GM18951 (cell line): ENCODE data around the gene UBL4A.

Experiments
- POLR2A ChIP-seq: IDR thresholded peaks from 4 replicates; pipeline ENCODE4 v1.6.1; 2011; ENCODE audit warnings: mild to moderate bottlenecking; ENCODE audit not compliant: insufficient read length, insufficient read depth; ENCODE audit errors: extremely low read depth
- in situ Hi-C: fragments of 300-500 bp; cut with MboI; formaldehyde crosslinking; loops from one replicate; pipeline ENCODE4 v1.12.0; 2022; ENCODE audit warnings: low sequenced_read_pairs, mixed read lengths, inconsistent platforms; ENCODE audit not compliant: unreplicated experiment

UBL4A gene

DNA sequence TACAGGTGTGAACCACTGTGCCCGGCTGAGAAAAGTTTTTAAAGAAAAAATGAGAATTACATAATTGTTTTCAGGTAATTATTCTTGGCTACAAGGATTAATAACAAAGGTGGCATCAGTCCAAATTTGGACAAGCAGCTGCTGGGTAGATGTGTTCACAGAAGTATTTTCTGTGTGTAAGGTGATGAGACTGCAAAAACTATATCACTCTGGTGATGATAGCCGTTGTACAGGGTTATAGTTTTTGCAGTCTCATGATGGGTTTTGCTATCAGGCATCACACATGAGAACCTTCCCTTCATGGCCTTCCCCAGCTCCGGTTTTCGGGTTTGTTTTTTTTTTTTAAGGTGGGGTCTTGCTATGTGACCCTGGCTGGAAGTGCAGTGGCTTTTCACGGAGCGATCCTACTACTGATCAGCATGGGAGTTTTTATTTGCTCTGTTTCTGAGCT lies 9.1 kb upstream of the UBL4A start:
- TF ChIP-seq POLR2A: no peak
- in situ Hi-C loops: no loop called here

- in situ Hi-C loops: no loop called here
- TF ChIP-seq POLR2A: no peak
Observed at GRCh38 chrX:154494715-154495114, 8.3 kb upstream of the UBL4A start.

GRCh38 chrX:154490414-154491083 lies 4.1 kb upstream of the UBL4A start, which contains the start of gene SLC10A3:
Gene SLC10A3, minus strand, starts transcription at chrX:154490629. Its CDS starts 1,689 bp downstream, at chrX:154488940.
- in situ Hi-C loops: no loop called here
- peak; percentile 93 for TF ChIP-seq POLR2A

DNA sequence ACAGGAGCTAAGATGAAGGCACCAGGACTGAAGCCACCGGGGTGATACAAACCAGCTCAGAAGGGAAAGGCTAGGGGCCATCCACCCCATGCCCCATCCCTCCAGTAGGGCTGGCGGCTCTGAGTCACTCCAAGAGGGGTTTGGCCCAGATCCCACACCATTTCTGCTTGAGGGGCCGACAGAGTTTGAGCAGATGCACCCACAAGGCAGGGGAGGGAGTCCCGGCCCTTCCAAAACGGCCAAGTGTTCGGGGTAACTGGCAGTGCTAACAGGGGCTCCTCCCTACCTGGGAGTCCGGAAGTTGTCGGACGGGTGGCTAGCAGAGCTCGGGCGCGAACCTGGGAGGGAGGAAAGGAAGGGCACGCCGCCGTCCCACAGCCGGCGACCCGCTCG lies 3.6 kb upstream of the UBL4A start:
- TF ChIP-seq POLR2A: no peak
- in situ Hi-C loops: no loop called here

DNA sequence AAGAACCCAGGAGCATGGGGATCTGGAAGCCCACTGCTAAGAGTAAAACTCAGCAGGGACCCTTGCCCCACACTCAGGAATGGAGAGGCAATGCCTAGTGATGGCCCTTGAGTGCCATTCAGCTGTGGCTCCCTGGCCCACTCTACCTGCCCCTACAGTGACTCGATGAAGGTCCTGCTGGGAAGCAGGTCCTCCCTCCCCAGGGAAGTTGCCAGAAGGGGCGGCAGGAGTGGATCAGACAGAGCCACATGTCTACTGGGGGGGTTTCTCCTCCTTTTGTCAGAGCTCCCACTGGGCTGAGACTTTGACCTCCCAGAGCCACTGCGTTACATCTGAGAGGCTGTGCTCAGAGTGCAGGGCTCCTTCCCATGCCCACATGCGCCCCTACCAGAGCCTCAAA lies 2.8 kb upstream of the UBL4A start:
- TF ChIP-seq POLR2A: no peak
- in situ Hi-C loops: no loop called here

DNA sequence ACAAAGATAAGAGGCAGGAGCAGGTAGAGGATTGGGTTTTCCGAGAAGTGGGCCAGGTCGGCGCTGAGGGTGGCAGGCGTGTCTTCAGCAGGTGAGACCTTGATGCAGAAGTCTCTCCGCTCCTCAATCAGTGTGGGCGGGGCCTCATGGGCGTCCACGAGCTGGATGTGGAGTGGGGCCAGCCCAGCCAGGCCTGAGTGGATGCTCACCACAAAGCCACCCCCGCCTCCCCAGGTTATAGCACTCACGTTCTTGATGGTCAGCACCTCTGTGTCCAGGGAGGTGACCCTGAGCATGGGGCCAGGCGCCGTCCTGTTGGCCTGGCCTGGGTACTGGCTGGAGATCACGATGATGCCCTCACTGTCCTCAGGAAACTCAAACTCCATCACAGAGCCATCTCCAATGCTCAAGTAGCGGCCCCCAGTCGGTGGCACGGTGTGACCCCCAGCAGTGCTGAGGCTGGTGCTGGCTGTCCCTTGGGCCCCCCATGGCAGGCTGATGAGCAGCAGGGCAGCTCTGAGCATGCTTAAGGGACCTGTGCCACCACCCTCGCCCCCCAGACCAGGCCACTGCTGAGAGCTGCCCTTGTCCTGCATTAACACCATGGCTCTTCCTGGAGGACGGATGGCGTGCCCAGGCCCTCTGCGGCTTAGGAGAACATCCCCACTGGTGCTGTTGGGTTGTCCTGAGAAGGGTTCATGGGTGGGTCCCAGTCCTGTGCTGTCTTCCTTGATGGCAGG lies 2.1 kb upstream of the UBL4A start:
- in situ Hi-C loops: no loop called here
- no peak for TF ChIP-seq POLR2A

DNA sequence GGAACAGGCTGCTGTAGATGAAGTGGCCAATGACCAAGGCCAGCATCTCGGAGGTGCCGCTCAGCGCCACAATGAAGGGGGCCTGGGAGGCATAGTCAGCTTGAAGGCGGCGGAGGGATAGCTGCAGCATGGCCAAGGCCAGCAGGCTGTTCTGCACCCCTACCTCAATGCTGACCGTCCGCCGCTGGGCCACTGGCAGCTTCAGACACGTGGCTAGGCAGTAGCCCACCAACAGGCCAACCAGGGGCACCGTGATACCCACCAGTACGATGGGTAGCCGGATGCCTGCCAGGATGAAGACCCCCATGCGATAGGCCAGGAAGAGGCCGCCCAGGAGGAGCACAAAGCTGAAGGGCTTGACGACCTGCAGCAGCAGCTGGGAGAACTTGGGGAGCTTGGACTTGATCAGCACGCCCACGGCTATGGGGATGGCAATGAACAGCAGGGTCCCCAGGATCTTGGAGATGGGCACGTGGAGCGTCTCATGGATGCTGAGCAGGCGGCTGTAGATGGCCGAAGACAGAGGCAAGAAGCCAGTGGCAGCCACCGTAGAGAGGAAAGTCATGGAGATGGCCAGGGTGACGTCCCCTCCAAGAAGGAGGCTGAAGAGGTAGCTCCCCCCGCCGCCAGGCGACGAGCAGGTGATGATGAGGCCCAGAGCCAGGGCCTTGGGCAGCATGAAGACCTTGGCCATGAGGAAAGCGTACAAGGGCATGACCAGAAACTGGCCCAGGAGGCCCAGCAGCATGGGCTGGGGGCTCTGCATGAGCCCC lies 1.3 kb upstream of the UBL4A start:
- no peak for TF ChIP-seq POLR2A
- in situ Hi-C loops: no loop called here

DNA sequence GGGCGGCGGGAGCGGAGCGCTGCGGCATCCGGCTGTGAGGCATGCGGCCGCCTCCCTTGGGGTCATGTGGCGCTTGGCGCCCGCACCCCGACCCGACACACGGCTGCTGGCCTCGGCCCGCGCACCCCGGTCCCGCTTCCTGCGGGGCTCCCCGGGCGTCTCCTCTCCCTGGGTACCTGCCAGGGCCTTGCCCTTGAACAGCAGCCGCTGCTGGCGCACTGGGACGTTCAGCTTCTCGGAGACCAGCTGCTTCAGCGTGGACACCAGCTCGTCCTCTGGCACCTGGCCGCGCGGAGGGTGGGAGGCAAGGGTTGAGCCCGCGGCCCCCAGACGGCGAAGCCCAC lies 391 bp downstream of the UBL4A start:
- TF ChIP-seq POLR2A: no peak
- in situ Hi-C loops: no loop called here

- in situ Hi-C loops: no loop called here
- TF ChIP-seq POLR2A: no peak
Observed at GRCh38 chrX:154485150-154486051, 1.0 kb downstream of the UBL4A start.

DNA sequence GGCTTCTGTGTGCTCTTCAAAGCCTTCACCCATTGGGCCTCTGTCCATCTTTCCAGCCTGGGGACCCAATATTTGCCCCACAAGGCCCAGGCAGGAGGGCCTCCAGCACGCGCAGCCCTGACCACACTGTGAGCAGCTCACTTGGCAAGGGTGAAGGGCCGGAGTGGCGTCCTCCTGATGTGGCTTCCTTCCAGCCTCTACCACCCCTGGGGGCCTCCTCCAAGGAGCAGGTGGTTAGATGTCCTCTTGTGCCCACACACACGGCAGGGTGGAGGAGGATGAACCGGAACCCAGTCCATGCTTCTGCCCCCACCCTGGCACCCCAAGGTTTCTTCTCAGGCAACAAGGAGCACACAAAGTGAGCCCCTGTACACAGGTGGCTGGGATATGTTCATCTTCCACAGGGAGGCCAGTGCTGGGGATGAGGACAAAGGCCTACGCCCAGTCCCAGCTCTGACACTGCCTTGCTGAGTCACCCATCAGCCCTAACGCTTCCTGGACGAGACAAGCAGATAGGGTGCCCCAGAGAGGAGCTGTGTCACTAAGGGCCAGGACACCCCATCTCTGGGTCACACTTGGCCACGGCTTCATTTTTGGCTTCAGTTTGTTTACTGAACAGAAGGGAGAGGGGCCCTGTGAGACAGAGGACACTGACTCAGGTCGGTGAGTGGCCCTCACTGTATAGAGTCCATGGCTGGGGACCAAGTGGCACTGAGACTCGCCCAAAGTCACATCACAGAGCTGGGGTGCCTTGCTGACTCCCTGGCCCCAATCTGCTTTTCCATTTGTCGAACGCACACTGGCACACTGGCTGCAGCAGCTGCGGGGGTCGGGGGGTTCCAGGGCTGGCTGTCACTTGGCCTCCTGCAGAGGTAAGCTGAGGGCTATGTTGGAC lies 1.9 kb downstream of the UBL4A start:
- no peak for TF ChIP-seq POLR2A
- in situ Hi-C loops: no loop called here

GRCh38 chrX:154483325-154483724 lies 3.1 kb downstream of the UBL4A start:
- no peak for TF ChIP-seq POLR2A
- in situ Hi-C loops: no loop called here

DNA sequence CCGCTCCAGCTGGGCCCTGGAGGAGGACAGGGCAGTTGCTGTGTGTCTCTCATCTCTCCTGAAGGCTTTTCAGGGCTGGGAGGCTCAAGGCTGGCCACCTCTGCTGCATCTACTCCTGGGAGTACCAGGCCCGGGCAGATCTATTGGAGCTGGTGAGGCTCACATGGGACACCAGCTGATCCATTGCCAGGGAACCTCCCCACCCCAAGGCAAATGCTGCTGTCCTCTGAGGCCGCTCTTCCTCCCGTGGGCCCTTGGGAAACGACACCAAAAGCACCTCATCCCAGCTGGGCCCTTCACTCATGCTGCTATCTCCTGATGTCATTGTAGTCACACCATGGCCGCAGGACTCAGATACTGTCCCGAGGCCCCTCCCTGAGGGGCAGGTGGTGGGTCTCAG lies 3.6 kb downstream of the UBL4A start:
- no peak for TF ChIP-seq POLR2A
- in situ Hi-C loops: no loop called here
